ENCODE measurements around the gene GPRC5B. TPM values are rescaled to one million over a fixed set of nuclear protein-coding genes. Genes with fewer than 3 reads are reported as not detected.

The GPRC5B gene
- total RNA-seq, 1 experiment from 2014 or later: 6.9 TPM

DNA sequence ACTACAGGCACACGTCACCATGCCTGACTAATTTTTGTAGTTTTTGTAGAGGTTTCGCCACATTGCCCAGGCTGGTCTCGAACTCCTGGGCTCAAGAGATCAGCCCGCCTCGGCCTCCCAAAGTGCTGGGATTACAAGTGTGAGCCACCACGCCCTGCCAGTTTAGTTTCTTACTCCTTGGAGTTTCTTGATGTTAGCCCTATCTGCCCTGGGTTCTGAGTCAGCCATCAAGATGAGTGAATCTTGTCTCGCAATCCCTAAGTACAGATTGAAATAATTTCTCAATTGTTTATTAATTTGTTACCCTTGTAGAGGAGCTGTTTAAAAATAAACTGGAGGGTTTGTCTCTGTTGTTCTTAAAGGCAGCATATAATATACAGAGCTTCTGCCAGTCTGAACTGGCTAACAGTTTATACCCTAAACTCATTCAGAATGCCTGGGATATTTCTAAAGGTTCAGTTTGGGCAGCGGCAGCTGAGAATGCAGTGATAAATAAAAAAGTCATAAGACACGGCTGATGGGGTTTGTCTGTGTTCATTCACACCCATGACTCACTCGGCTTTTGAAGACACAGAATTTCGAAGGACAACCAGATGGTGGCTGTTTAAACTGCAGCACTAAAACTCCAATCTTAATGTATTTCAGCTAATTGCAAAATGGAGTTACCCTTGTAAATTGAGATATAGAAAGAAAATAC lies 39.6 kb downstream of the GPRC5B start:
- BruUV-seq (replicated peaks): no TSS peak
- Histone ChIP-seq H3K9me3 (ENCODE audit: low read depth, low read length, poor library complexity, severe bottlenecking) (no peaks in the 10 kb centered on the region), H3K4me1 (ENCODE audit: insufficient read depth, low read length, poor library complexity, severe bottlenecking) (no peaks in the 10 kb centered on the region), H3K4me3 (ENCODE audit: low read depth, low read length, poor library complexity, severe bottlenecking) (no peak overlapping the region), H3K27ac (ENCODE audit: low read depth, low read length, poor library complexity, severe bottlenecking) (no peak overlapping the region), H3K36me3 (ENCODE audit: insufficient read depth, low read length, poor library complexity, severe bottlenecking) (no peaks in the 10 kb centered on the region), H3K27me3 (replicated peaks; ENCODE audit: insufficient read depth, low read depth, low read length, poor library complexity) (no peaks in the 10 kb centered on the region)
- ChIA-PET CTCF (no interaction called here), POLR2A (ENCODE audit: low non-redundant PET) (no interaction called here)
- TF ChIP-seq, protein P1, sequence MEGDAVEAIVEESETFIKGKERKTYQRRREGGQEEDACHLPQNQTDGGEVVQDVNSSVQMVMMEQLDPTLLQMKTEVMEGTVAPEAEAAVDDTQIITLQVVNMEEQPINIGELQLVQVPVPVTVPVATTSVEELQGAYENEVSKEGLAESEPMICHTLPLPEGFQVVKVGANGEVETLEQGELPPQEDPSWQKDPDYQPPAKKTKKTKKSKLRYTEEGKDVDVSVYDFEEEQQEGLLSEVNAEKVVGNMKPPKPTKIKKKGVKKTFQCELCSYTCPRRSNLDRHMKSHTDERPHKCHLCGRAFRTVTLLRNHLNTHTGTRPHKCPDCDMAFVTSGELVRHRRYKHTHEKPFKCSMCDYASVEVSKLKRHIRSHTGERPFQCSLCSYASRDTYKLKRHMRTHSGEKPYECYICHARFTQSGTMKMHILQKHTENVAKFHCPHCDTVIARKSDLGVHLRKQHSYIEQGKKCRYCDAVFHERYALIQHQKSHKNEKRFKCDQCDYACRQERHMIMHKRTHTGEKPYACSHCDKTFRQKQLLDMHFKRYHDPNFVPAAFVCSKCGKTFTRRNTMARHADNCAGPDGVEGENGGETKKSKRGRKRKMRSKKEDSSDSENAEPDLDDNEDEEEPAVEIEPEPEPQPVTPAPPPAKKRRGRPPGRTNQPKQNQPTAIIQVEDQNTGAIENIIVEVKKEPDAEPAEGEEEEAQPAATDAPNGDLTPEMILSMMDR (conservative IDR thresholded peaks at IDR 0.05; ENCODE audit: low read depth, low read length): no peak
- TF ChIP-seq EZH2 (IDR thresholded peaks at IDR 0.05; ENCODE audit: borderline replicate concordance, low read depth, low read length, poor library complexity, severe bottlenecking): no peak
- intact Hi-C loops (cut with micrococcal nuclease; ENCODE audit: unreplicated experiment): no loop called here
- no peak for DNase-seq (ENCODE audit: low spot score)

DNA sequence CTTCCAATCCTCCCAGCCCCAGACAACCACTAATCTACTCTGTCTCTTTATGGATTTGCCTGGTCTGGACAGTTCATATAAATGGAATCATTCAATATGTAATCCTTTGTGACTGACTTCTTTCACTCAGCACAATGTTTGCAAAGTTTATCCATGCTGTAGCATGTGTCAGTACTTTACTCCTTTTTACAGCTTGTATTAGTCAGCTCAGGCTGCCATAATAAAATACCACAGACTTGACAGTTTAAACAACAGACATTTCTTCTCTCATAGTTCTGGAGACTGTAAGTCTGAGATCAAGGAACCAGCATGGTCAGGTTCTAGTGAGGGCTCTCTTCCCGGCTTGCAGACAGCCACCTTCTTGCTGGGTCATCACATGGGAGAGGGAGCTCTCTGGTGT lies 41.3 kb downstream of the GPRC5B start:
- H3K4me1 ChIP-seq (ENCODE audit: insufficient read depth, low read length, poor library complexity, severe bottlenecking): no peaks in the 10 kb centered on the region
- intact Hi-C loops (cut with micrococcal nuclease; ENCODE audit: unreplicated experiment): no loop called here
- TF ChIP-seq EZH2 (IDR thresholded peaks at IDR 0.05; ENCODE audit: borderline replicate concordance, low read depth, low read length, poor library complexity, severe bottlenecking): no peak
- TF ChIP-seq, protein P1 (conservative IDR thresholded peaks at IDR 0.05; ENCODE audit: low read depth, low read length): no peak
- BruUV-seq (replicated peaks): no TSS peak
- H3K27me3 ChIP-seq (replicated peaks; ENCODE audit: insufficient read depth, low read depth, low read length, poor library complexity): no peaks in the 10 kb centered on the region
- CTCF ChIA-PET: no interaction called here
- H3K4me3 ChIP-seq (ENCODE audit: low read depth, low read length, poor library complexity, severe bottlenecking): no peak overlapping the region
- DNase-seq (ENCODE audit: low spot score): no peak
- no peaks in the 10 kb centered on the region for H3K9me3 ChIP-seq (ENCODE audit: low read depth, low read length, poor library complexity, severe bottlenecking)
- POLR2A ChIA-PET (ENCODE audit: low non-redundant PET): no interaction called here
- H3K27ac ChIP-seq (ENCODE audit: low read depth, low read length, poor library complexity, severe bottlenecking): no peak overlapping the region
- H3K36me3 ChIP-seq (ENCODE audit: insufficient read depth, low read length, poor library complexity, severe bottlenecking): no peaks in the 10 kb centered on the region

DNA sequence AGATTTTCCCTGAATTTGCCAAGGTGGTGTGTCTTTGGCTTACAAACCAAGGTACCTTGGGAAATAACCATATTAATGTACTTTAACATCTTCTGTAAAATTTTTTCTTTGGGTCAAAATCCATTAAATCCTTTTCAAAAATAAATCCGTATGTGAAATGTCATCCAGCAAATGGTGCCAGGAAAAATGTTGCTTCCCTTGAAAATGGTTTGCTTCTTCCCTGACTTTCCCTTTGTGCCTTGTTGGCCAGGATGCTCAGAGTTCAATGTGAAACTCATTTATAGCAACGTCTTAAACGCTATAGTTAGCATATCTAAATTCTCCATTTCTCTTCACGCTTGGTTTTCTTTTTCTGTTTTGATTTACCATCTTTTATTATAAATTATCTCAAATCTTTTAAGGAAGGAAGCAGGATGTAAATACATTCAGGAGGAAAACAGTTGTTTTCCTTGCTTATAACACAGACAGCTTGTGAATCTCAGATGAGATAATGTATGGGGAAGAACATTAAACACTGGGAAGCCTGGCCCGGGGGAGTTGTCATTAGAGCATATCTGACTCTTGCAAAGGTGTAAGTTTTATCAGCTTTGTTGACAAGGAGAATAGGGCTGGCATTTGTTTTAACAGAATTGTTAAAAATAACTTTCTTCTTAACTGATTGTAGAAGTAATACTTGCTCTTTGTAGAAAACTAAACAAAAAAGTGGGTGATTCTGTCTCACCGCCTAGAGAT lies 42.1 kb downstream of the GPRC5B start:
- no peak for DNase-seq (ENCODE audit: low spot score)
- H3K4me3 ChIP-seq (ENCODE audit: low read depth, low read length, poor library complexity, severe bottlenecking): no peak overlapping the region
- H3K27ac ChIP-seq (ENCODE audit: low read depth, low read length, poor library complexity, severe bottlenecking): no peak overlapping the region
- no peaks in the 10 kb centered on the region for H3K27me3 ChIP-seq (replicated peaks; ENCODE audit: insufficient read depth, low read depth, low read length, poor library complexity)
- TF ChIP-seq, protein P1 (conservative IDR thresholded peaks at IDR 0.05; ENCODE audit: low read depth, low read length): no peak
- no peak for TF ChIP-seq EZH2 (IDR thresholded peaks at IDR 0.05; ENCODE audit: borderline replicate concordance, low read depth, low read length, poor library complexity, severe bottlenecking)
- ChIA-PET POLR2A (ENCODE audit: low non-redundant PET) (no interaction called here), CTCF (no interaction called here)
- H3K4me1 ChIP-seq (ENCODE audit: insufficient read depth, low read length, poor library complexity, severe bottlenecking): peaks cover 3% of the 10 kb centered on the region
- H3K9me3 ChIP-seq (ENCODE audit: low read depth, low read length, poor library complexity, severe bottlenecking): no peaks in the 10 kb centered on the region
- H3K36me3 ChIP-seq (ENCODE audit: insufficient read depth, low read length, poor library complexity, severe bottlenecking): no peaks in the 10 kb centered on the region
- no TSS peak for BruUV-seq (replicated peaks)
- intact Hi-C loops (cut with micrococcal nuclease; ENCODE audit: unreplicated experiment): no loop called here
